Uterus (tissue), 4 donors: ENCODE results near the gene SRL. TPM values are rescaled to one million over a fixed set of nuclear protein-coding genes. Genes with fewer than 3 reads are reported as not detected.
"Not testable (repeated sequence)": the region's sequence is repeated elsewhere in the genome, so short reads cannot be mapped to it uniquely, and the experiment has no call there.

Experiments
- DNase-seq, 2 donors: peaks; one replicate each; pipeline ENCODE4 v3.0.0-alpha.2; 2019 to 2020
- H3K27ac ChIP-seq, 2 donors: fragments of 200-600 bp; sonication (generic); 1 replicate in 1 of 2; 2 replicates in 1 of 2; pipeline ENCODE4 v1.5.1; 2016 to 2018
- H3K27me3 ChIP-seq, 2 donors: fragments of 200-600 bp; sonication (generic); one replicate each; pipeline ENCODE4 v1.5.1; 2018 to 2019; ENCODE audit warnings: control low read depth in 1 of 2
- H3K36me3 ChIP-seq, 2 donors: fragments of 200-600 bp; sonication (generic); one replicate each; pipeline ENCODE4 v1.5.1; 2019; ENCODE audit warnings: control low read depth in 1 of 2
- H3K4me1 ChIP-seq, 2 donors: fragments of 200-600 bp; sonication (generic); one replicate each; pipeline ENCODE4 v1.5.1; 2018 to 2019; ENCODE audit warnings: control low read depth in 1 of 2
- H3K4me3 ChIP-seq, 2 donors: fragments of 200-600 bp; sonication (generic); 1 replicate in 1 of 2; 2 replicates in 1 of 2; pipeline ENCODE4 v1.5.1; 2018 to 2019; ENCODE audit warnings: mild to moderate bottlenecking in 1 of 2
- H3K9me3 ChIP-seq, 2 donors: fragments of 200-600 bp; sonication (generic); one replicate each; pipeline ENCODE4 v1.5.1; 2019; ENCODE audit warnings: control low read depth in 1 of 2
- POLR2A ChIP-seq, 2 donors: fragments of 450-650 bp; IDR thresholded peaks; one replicate each; pipeline ENCODE4 v1.6.1; 2016; ENCODE audit warnings: antibody characterized with exemption in 2 of 2, mild to moderate bottlenecking in 1 of 2, moderate library complexity in 1 of 2
- intact Hi-C: fragments of 100-400 bp; cut with DNase I; formaldehyde crosslinking; loops from one replicate; pipeline ENCODE4 v1.15.1; 2023; ENCODE audit warnings: low total_unique reads
- total RNA-seq, 4 donors: library from RNA; depleted of rRNA in 3 of 4; stranded (reverse); fragments of >200 nt in 3 of 4; gene quantifications; one replicate each; pipeline versions ENCODE4 v1.1.0 to v1.2.4, GENCODE V29; 2014 to 2023
- TF ChIP-seq, protein P1 (sequence below), 4 experiments: fragments of 200-600 bp in 2 of 4; fragments of 450-650 bp in 2 of 4; sonication (generic) in 2 of 4; IDR thresholded peaks; one replicate each; pipeline ENCODE4 v1.5.1; 2016 to 2019; ENCODE audit warnings: antibody characterized with exemption in 4 of 4, mild to moderate bottlenecking in 2 of 4, moderate library complexity in 1 of 4
- donor health status: DM: yes; HTN: yes; CAD: no.

Gene SRL
- total RNA-seq, 4 donors from 2014 or later: 0.29 to 10.1 (median 7.6) TPM

DNA sequence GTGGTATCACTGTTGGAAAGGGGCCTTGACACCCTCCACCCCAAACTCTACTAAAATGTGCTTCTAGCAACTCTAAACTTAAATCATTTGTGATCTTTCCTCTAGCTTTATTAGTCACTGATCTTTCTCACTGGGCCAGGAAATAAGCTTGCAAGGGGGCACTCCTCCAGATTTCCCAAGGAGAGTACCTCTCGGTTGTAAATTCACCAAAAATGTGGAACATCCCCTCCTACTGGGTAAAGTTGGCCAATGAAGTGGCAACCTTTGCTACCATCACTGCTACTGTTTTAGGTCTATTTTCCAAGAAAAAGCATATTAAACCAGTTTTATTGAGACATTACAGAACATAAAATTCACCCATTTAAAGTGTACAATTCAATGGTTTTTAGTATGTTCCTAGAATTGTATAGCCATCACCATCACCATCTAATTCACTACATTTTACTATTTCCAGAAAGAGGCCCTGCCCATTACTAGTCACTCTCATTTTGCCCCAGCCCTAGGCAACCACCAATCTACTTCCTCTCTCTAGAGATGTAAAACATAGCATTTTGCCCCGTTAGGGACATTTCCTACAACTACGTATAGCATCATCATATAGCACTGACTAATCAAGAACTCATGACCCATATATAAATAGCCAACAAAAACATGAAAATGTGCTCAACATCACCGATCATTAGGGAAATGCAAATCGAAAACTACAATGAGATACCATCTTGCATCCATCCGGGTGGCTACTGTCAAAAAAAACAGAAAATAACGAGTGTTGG is 81.0 kb downstream of the SRL start:
- Histone ChIP-seq H3K36me3 (no peaks in the 10 kb centered on the region), H3K4me3 (no peak overlapping the region), H3K27me3 (no peaks in the 10 kb centered on the region), H3K9me3 (no peaks in the 10 kb centered on the region), H3K4me1 (no peaks in the 10 kb centered on the region), H3K27ac (no peak overlapping the region)
- TF ChIP-seq, protein P1, sequence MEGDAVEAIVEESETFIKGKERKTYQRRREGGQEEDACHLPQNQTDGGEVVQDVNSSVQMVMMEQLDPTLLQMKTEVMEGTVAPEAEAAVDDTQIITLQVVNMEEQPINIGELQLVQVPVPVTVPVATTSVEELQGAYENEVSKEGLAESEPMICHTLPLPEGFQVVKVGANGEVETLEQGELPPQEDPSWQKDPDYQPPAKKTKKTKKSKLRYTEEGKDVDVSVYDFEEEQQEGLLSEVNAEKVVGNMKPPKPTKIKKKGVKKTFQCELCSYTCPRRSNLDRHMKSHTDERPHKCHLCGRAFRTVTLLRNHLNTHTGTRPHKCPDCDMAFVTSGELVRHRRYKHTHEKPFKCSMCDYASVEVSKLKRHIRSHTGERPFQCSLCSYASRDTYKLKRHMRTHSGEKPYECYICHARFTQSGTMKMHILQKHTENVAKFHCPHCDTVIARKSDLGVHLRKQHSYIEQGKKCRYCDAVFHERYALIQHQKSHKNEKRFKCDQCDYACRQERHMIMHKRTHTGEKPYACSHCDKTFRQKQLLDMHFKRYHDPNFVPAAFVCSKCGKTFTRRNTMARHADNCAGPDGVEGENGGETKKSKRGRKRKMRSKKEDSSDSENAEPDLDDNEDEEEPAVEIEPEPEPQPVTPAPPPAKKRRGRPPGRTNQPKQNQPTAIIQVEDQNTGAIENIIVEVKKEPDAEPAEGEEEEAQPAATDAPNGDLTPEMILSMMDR (IDR thresholded peaks at IDR 0.05): no peak
- no peak for TF ChIP-seq POLR2A (IDR thresholded peaks at IDR 0.05)
- intact Hi-C loops: no loop called here
- no peak for DNase-seq

DNA sequence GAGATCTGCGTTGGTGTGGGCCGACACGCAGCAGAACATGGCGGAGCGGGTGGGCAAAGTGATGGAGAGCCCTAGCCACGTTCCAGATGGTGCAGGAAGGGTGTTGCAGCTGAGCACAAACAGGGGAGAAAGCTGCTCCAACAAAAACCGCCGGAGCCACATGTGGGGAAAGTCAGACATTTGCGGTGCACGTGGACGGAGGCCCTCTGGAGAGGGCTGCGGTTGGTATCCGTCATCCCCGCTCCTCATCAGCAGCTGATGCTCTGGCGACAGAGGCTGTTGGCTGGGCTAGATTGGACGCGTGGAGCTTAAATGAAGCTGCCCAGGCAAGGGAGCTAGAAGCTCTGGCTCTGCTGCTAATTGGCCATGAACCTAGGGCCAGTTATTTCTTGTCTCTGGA is 82.2 kb downstream of the SRL start:
- no peak for DNase-seq
- intact Hi-C loops: no loop called here
- Histone ChIP-seq H3K36me3 (no peaks in the 10 kb centered on the region), H3K9me3 (no peaks in the 10 kb centered on the region), H3K4me1 (no peaks in the 10 kb centered on the region), H3K27ac (no peak overlapping the region), H3K4me3 (no peak overlapping the region), H3K27me3 (no peaks in the 10 kb centered on the region)
- TF ChIP-seq, protein P1 (IDR thresholded peaks at IDR 0.05): no peak
- TF ChIP-seq POLR2A (IDR thresholded peaks at IDR 0.05): no peak

DNA sequence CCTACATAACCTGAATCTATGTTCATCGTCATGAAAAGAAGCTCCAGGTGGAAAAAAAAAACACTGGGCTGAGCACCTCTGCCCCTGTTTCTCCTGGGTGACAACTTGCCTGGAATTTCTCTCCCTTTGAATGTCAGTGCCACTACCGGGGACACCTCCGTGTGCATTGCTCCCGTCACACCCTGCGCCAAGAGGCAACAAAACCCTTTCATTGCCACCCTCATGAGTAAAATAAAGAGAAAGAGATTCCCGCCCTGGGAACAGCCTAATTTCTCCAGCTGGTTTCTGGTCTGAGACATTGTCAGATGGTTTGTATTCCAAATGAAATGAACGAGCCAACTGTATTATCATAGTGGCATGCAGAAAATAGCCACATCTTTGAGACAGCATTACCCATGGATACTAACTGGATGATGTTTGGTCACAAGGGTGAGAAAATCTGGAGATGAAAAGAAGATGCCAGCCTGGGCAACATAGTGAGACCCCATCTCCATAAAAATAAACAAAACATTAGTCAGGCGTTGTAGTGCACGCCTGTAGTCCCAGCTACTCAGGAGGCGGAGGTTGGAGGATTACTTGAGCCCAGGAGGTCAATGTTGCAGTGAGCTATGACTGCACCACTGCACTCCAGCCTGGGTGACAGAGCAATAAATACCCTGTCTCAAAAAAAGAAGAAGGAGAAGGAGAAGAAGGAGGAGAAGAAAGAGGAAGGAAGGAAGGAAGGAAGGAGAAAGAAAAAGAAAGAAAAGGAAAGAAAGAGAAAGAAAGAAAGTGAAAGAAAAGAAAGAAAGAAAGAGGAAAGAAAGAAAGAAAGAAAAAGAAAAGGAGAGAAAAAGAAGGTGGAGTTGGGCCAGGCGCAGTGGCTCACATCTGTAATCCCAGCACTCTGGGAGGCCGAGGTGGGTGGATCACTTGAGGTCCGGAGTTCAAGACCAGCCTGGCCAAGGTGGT is 83.5 kb downstream of the SRL start:
- Histone ChIP-seq H3K36me3 (no peaks in the 10 kb centered on the region), H3K27me3 (no peaks in the 10 kb centered on the region), H3K9me3 (no peaks in the 10 kb centered on the region), H3K27ac (no peak overlapping the region), H3K4me1 (no peaks in the 10 kb centered on the region), H3K4me3 (no peak overlapping the region)
- no peak for DNase-seq
- intact Hi-C loops: no loop called here
- no peak for TF ChIP-seq POLR2A (IDR thresholded peaks at IDR 0.05)
- TF ChIP-seq, protein P1 (IDR thresholded peaks at IDR 0.05): no peak

DNA sequence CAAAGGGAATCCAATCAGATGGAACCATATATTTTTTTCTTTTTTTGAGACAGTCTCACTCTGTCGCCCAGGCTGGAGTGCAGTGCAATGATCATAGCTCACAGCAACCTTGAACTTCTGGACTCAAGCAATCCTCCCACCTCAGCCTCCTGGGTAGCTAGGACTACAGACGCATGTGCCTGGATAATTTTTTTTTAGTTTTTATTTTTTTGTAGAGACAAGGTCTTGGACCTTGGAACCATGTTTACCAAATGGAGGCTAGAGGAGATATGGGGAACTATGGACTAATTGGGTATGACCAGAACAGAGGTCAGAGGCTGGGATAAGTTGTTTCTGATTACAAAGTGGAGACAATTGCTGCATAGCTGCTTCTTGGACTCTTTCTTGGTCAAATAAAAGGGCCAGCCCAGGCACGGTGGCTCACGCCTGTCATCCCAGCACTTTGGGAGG is 84.5 kb downstream of the SRL start:
- Histone ChIP-seq H3K27ac (no peak overlapping the region), H3K36me3 (no peaks in the 10 kb centered on the region), H3K27me3 (no peaks in the 10 kb centered on the region), H3K4me1 (no peaks in the 10 kb centered on the region), H3K4me3 (no peak overlapping the region), H3K9me3 (no peaks in the 10 kb centered on the region)
- no peak for DNase-seq
- intact Hi-C loops: no loop called here
- TF ChIP-seq POLR2A (IDR thresholded peaks at IDR 0.05): no peak
- TF ChIP-seq, protein P1 (IDR thresholded peaks at IDR 0.05): no peak

DNA sequence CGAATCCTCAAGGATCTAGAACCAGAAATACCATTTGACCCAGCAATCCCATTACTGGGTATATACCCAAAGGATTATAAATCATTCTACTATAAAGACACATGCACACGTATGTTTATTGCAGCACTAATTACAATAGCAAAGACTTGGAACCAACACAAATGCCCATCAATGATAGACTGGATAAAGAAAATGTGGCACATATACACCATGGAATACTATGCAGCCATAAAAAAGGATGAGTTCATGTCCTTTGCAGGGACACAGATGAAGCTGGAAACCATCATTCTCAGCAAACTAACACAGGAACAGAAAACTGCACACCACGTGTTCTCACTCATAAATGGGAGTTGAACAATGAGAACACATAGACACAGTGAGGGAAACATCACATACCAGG is 85.4 kb downstream of the SRL start:
- DNase-seq, H3K4me3 ChIP-seq, H3K36me3 ChIP-seq, H3K9me3 ChIP-seq, H3K27ac ChIP-seq, H3K27me3 ChIP-seq, H3K4me1 ChIP-seq, intact Hi-C loops: not testable (repeated sequence)

DNA sequence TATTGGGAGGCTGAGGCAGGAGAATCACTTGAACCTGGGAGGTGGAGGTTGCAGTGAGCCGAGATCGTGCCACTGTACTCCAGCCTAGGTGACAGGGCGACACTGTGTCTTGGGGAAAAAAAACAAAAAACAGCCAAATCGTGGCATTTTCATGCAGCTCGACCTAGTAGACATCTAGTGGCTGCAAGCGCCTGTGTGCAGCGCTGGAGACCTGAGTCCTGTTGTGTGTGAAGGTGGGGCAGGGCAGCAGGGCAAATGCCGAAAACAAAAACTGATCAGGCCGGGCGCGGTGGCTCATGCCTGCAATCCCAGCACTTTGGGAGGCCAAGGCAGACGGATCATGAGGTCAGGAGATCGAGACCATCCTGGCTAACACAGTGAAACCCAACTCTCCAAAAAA is 88.5 kb downstream of the SRL start:
- DNase-seq, H3K36me3 ChIP-seq, H3K9me3 ChIP-seq, H3K4me3 ChIP-seq, H3K27me3 ChIP-seq, H3K27ac ChIP-seq, intact Hi-C loops, H3K4me1 ChIP-seq: not testable (repeated sequence)
